Gastroesophageal sphincter (tissue), 4 donors: ENCODE data around the gene CDH13. TPM values are rescaled to one million over a fixed set of nuclear protein-coding genes. Genes with fewer than 3 reads are reported as not detected.

Source experiments
- ATAC-seq: fragments of 150-250 bp; one replicate; pipeline ENCODE4 v1.9.1; 2016; ENCODE audit warnings: mild to moderate bottlenecking, moderate library complexity
- H3K27ac ChIP-seq, 4 donors: fragments of 200-600 bp; sonication (generic) in 3 of 4; 1 replicate in 3 of 4; 2 replicates in 1 of 4; pipeline ENCODE4 v1.5.1; 2016 to 2019
- H3K27me3 ChIP-seq: fragments of 200-600 bp; sonication (generic); one replicate; pipeline ENCODE4 v1.5.1; 2019
- H3K36me3 ChIP-seq, 2 donors: fragments of 200-600 bp; sonication (generic); one replicate each; pipeline ENCODE4 v1.5.1; 2019; ENCODE audit warnings: control low read depth in 1 of 2
- H3K4me1 ChIP-seq, 3 donors: fragments of 200-600 bp; sonication (generic); 1 replicate in 2 of 3; 2 replicates in 1 of 3; pipeline ENCODE4 v1.5.1; 2016 to 2019; ENCODE audit warnings: control low read depth in 2 of 3
- H3K4me3 ChIP-seq, 2 donors: fragments of 200-600 bp; sonication (generic); one replicate each; pipeline ENCODE4 v1.5.1; 2019; ENCODE audit warnings: mild to moderate bottlenecking in 1 of 2, moderate library complexity in 1 of 2
- H3K9me3 ChIP-seq, 3 donors: fragments of 200-600 bp; sonication (generic); one replicate each; pipeline ENCODE4 v1.5.1; 2017 to 2019; ENCODE audit warnings: control low read depth in 2 of 3
- CTCF ChIP-seq, 4 experiments: fragments of 200-600 bp in 2 of 4; fragments of 450-650 bp in 2 of 4; sonication (generic) in 1 of 4; IDR thresholded peaks; one replicate each; pipeline ENCODE4 v1.5.1; 2017 to 2019; ENCODE audit warnings: antibody characterized with exemption in 4 of 4, mild to moderate bottlenecking in 2 of 4, moderate library complexity in 2 of 4
- EP300 ChIP-seq: sonication (generic); formaldehyde crosslinking; IDR thresholded peaks from one replicate; pipeline ENCODE4 v1.6.1; 2017; ENCODE audit warnings: antibody characterized with exemption, mild to moderate bottlenecking
- POLR2A ChIP-seq, 2 donors: fragments of 450-650 bp; IDR thresholded peaks; one replicate each; pipeline ENCODE4 v1.6.1; 2017; ENCODE audit warnings: antibody characterized with exemption in 2 of 2, mild to moderate bottlenecking in 2 of 2, moderate library complexity in 1 of 2
- POLR2AphosphoS5 ChIP-seq: sonication (generic); formaldehyde crosslinking; IDR thresholded peaks from one replicate; pipeline ENCODE4 v1.6.1; 2017; ENCODE audit warnings: antibody characterized with exemption
- WGBS, 2 donors: methylation state at CpG; one replicate each; pipeline ENCODE4 v1.1.5; 2018; ENCODE audit warnings: low coverage in 1 of 2; 5-methylcytosine and 5-hydroxymethylcytosine counted together
- total RNA-seq, 4 donors: library from RNA; depleted of rRNA; stranded (reverse); fragments of >200 nt; gene quantifications; one replicate each; pipeline ENCODE4 v1.1.0, GENCODE V29; 2016

CDH13 gene
- total RNA-seq, 4 donors from 2014 or later: 4.2 to 22.3 (median 11.4) TPM

GRCh38 chr16:82758406-82758805 is 131.6 kb downstream of the CDH13 start:
- Histone ChIP-seq H3K9me3 (no peaks in the 10 kb centered on the region), H3K4me3 (no peak overlapping the region), H3K27me3 (no peaks in the 10 kb centered on the region), H3K27ac (no peak overlapping the region), H3K4me1 (peaks cover 0 to 18% (median 0%) of the 10 kb centered on the region in 3 donors), H3K36me3 (no peaks in the 10 kb centered on the region)
- 100% methylated on average over 1 of the region's 4 CpGs; no CpG with 5 or more reads in 1 of the 2 donors for WGBS, 2 donors
- ATAC-seq: no peak
- TF ChIP-seq CTCF (IDR thresholded peaks at IDR 0.05) (no peak), POLR2A (IDR thresholded peaks at IDR 0.05) (no peak), EP300 (no peak), POLR2AphosphoS5 (no peak)

- no peaks in the 10 kb centered on the region for H3K9me3 ChIP-seq
- H3K27me3 ChIP-seq: no peaks in the 10 kb centered on the region
- WGBS, 2 donors: 79 to 100% methylated on average over 1 to 2 of the region's 2 CpGs
- no peak overlapping the region for H3K4me3 ChIP-seq
- TF ChIP-seq CTCF (IDR thresholded peaks at IDR 0.05): no peak
- TF ChIP-seq POLR2AphosphoS5: no peak
- no peak for TF ChIP-seq EP300
- TF ChIP-seq POLR2A (IDR thresholded peaks at IDR 0.05): no peak
- H3K36me3 ChIP-seq: no peaks in the 10 kb centered on the region
- H3K4me1 ChIP-seq: peaks cover 0 to 18% (median 0%) of the 10 kb centered on the region in 3 donors
- no peak for ATAC-seq
- H3K27ac ChIP-seq: no peak overlapping the region
Observed at GRCh38 chr16:82758904-82759303, 132.1 kb downstream of the CDH13 start.

- no peak for TF ChIP-seq POLR2A (IDR thresholded peaks at IDR 0.05)
- no peak for TF ChIP-seq EP300
- peak; percentile 32 for TF ChIP-seq POLR2AphosphoS5
- H3K9me3 ChIP-seq: no peaks in the 10 kb centered on the region
- no peaks in the 10 kb centered on the region for H3K27me3 ChIP-seq
- H3K4me3 ChIP-seq: no peak overlapping the region
- peak; percentile 66 for ATAC-seq
- WGBS, 2 donors: 54% methylated on average over 4 of the region's 4 CpGs; no CpG with 5 or more reads in 1 of the 2 donors
- H3K4me1 ChIP-seq: peaks cover 0 to 18% (median 0%) of the 10 kb centered on the region in 3 donors
- no peaks in the 10 kb centered on the region for H3K36me3 ChIP-seq
- H3K27ac ChIP-seq: peak overlapping the region in 2 of 4 donors; percentile 32 to 50
Observed at GRCh38 chr16:82761236-82761635, 134.5 kb downstream of the CDH13 start.

DNA sequence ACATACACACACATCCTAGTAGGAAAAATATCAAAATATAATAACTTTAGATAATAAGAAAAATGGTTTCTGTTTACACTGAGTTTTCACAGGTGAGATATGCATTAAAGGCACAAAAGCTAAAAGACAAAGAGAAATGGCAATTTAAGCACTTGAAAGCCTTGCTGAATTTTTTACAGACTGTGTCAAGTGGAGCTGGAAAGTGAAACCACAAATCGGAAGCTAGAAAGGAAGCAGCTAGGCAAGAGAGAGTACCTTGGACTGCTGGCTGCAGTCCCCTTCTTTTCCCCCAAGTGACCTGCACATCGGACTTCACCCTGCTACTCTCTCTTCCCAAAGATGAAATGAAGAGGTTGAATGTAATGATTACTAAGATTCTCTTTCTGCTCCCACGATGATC is 135.1 kb downstream of the CDH13 start:
- WGBS, 2 donors: 13 to 19% methylated on average over 3 of the region's 3 CpGs
- Histone ChIP-seq H3K4me3 (peak overlapping the region in 1 of 2 donors; percentile 19), H3K9me3 (no peaks in the 10 kb centered on the region), H3K4me1 (peaks cover 0 to 18% (median 0%) of the 10 kb centered on the region in 3 donors), H3K27ac (peak overlapping the region in 2 of 4 donors; percentile 32 to 50), H3K27me3 (no peaks in the 10 kb centered on the region), H3K36me3 (no peaks in the 10 kb centered on the region)
- TF ChIP-seq POLR2AphosphoS5 (no peak), EP300 (no peak), POLR2A (IDR thresholded peaks at IDR 0.05) (no peak), CTCF (IDR thresholded peaks at IDR 0.05) (no peak)
- no peak for ATAC-seq

DNA sequence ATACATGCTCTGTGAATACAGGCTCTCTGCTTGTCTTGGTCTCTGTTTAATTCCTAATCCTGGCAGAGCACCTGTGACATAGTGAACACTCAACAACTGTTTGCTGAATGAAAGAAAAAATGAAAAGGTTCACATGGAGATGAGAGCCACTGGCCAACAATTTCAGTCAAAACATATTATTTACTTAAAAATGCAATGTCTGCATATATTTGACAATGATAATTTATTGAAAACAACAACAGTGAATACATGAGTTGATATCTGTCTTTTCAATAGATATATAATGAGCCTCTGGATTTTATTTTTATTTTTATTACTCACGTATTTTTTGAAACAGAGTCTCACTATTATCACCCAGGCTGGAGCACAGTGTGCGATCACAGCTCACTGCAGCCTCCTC is 136.6 kb downstream of the CDH13 start:
- no peak overlapping the region for H3K4me3 ChIP-seq
- H3K27ac ChIP-seq: no peak overlapping the region
- ATAC-seq: no peak
- no peaks in the 10 kb centered on the region for H3K9me3 ChIP-seq
- H3K36me3 ChIP-seq: no peaks in the 10 kb centered on the region
- TF ChIP-seq POLR2AphosphoS5: no peak
- no peak for TF ChIP-seq POLR2A (IDR thresholded peaks at IDR 0.05)
- no peak for TF ChIP-seq CTCF (IDR thresholded peaks at IDR 0.05)
- TF ChIP-seq EP300: no peak
- H3K27me3 ChIP-seq: no peaks in the 10 kb centered on the region
- WGBS, 2 donors: 84 to 96% methylated on average over 2 of the region's 2 CpGs
- peaks cover 0 to 18% (median 0%) of the 10 kb centered on the region in 3 donors for H3K4me1 ChIP-seq
